ENCODE data around the gene MCAM.

DNA sequence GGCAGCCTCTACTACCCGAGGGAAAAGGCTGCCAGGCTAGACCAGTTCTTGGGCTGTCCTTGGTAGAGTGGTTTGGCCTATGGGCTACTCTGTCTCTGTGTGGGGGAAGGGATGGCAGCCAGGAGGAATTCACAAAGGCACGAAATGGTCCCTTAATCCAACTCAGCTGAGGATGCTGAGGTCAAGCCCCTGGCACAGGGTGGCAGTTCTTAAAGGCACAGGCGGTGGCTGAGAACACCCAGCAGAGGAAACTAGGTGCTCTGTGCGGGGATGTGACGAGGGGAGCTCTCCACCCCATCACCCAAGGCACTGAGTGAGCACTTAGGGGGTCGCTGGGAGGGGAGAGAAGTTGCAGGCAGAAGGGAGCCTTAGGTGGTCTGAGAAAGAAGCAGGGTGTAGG lies 29.7 kb upstream of the MCAM start, which contains the start of gene MFRP:
- TF ChIP-seq RARB (CRISPR knock-in tag; IDR thresholded peaks at IDR 0.05), result no peak
- no peak for TF ChIP-seq BACH2 (CRISPR knock-in tag; IDR thresholded peaks at IDR 0.05; ENCODE audit: borderline replicate concordance)
- TF ChIP-seq ZNF8 (CRISPR knock-in tag; IDR thresholded peaks at IDR 0.05), result no peak
- TF ChIP-seq, protein P1, sequence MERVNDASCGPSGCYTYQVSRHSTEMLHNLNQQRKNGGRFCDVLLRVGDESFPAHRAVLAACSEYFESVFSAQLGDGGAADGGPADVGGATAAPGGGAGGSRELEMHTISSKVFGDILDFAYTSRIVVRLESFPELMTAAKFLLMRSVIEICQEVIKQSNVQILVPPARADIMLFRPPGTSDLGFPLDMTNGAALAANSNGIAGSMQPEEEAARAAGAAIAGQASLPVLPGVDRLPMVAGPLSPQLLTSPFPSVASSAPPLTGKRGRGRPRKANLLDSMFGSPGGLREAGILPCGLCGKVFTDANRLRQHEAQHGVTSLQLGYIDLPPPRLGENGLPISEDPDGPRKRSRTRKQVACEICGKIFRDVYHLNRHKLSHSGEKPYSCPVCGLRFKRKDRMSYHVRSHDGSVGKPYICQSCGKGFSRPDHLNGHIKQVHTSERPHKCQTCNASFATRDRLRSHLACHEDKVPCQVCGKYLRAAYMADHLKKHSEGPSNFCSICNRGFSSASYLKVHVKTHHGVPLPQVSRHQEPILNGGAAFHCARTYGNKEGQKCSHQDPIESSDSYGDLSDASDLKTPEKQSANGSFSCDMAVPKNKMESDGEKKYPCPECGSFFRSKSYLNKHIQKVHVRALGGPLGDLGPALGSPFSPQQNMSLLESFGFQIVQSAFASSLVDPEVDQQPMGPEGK (CRISPR knock-in tag; IDR thresholded peaks at IDR 0.05; ENCODE audit: borderline replicate concordance), result no peak
- TF ChIP-seq ZNF70 (CRISPR knock-in tag; IDR thresholded peaks at IDR 0.05), result no peak
- TF ChIP-seq ARNTL (CRISPR knock-in tag; IDR thresholded peaks at IDR 0.05; ENCODE audit: borderline replicate concordance, low read depth), result no peak
- no peak for TF ChIP-seq ZFP30 (CRISPR knock-in tag; IDR thresholded peaks at IDR 0.05)
- TF ChIP-seq ZC3H10 (CRISPR knock-in tag; IDR thresholded peaks at IDR 0.05), result no peak
- no peak for TF ChIP-seq ZNF565 (CRISPR knock-in tag; conservative IDR thresholded peaks at IDR 0.05; ENCODE audit: low read depth)
- TF ChIP-seq, protein P2, sequence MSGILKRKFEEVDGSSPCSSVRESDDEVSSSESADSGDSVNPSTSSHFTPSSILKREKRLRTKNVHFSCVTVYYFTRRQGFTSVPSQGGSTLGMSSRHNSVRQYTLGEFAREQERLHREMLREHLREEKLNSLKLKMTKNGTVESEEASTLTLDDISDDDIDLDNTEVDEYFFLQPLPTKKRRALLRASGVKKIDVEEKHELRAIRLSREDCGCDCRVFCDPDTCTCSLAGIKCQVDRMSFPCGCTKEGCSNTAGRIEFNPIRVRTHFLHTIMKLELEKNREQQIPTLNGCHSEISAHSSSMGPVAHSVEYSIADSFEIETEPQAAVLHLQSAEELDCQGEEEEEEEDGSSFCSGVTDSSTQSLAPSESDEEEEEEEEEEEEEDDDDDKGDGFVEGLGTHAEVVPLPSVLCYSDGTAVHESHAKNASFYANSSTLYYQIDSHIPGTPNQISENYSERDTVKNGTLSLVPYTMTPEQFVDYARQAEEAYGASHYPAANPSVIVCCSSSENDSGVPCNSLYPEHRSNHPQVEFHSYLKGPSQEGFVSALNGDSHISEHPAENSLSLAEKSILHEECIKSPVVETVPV (CRISPR knock-in tag; IDR thresholded peaks at IDR 0.05), result no peak
- TF ChIP-seq, protein P3, sequence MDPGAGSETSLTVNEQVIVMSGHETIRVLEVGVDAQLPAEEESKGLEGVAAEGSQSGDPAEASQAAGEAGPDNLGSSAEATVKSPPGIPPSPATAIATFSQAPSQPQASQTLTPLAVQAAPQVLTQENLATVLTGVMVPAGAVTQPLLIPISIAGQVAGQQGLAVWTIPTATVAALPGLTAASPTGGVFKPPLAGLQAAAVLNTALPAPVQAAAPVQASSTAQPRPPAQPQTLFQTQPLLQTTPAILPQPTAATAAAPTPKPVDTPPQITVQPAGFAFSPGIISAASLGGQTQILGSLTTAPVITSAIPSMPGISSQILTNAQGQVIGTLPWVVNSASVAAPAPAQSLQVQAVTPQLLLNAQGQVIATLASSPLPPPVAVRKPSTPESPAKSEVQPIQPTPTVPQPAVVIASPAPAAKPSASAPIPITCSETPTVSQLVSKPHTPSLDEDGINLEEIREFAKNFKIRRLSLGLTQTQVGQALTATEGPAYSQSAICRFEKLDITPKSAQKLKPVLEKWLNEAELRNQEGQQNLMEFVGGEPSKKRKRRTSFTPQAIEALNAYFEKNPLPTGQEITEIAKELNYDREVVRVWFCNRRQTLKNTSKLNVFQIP (CRISPR knock-in tag; IDR thresholded peaks at IDR 0.05; ENCODE audit: borderline replicate concordance, low read depth), result no peak
- no peak for TF ChIP-seq ZFP3 (CRISPR knock-in tag; IDR thresholded peaks at IDR 0.05)

All from SK-N-SH treated with all-trans-retinoic acid at 6 μM for 48 hours (cell line).